Nephron progenitor cell (in vitro differentiated cells): ENCODE results near the gene KCNJ15.

Experiments used
- DNase-seq: peaks from one replicate; pipeline ENCODE4 v3.0.0; 2021
- H3K27ac Mint-ChIP-seq: 2 replicates; pipeline ENCODE4 v1.8.0; 2021; ENCODE audit warnings: mild to moderate bottlenecking, moderate library complexity, mixed read lengths
- H3K27me3 Mint-ChIP-seq: 2 replicates; pipeline ENCODE4 v1.8.0; 2021; ENCODE audit warnings: mild to moderate bottlenecking, low read depth, mixed read lengths; ENCODE audit not compliant: poor library complexity
- H3K36me3 Mint-ChIP-seq: 2 replicates; pipeline ENCODE4 v1.8.0; 2021; ENCODE audit warnings: low read depth, mixed read lengths
- H3K4me1 Mint-ChIP-seq: 2 replicates; pipeline ENCODE4 v1.8.0; 2021; ENCODE audit warnings: mixed read lengths
- H3K4me3 Mint-ChIP-seq: 2 replicates; pipeline ENCODE4 v1.8.0; 2021; ENCODE audit warnings: mild to moderate bottlenecking, moderate library complexity, mixed read lengths
- H3K9me3 Mint-ChIP-seq: 2 replicates; pipeline ENCODE4 v1.8.0; 2021; ENCODE audit warnings: mild to moderate bottlenecking, moderate library complexity, mixed read lengths
- CTCF ChIP-seq: fragments of 200-600 bp; sonication (generic); IDR thresholded peaks from 2 replicates; pipeline ENCODE4 v1.5.0; 2021; ENCODE audit warnings: antibody characterized with exemption

The KCNJ15 gene

GRCh38 chr21:38327984-38328383 lies 71.2 kb downstream of the KCNJ15 start:
- H3K9me3 Mint-ChIP-seq: peaks cover 4% of the 10 kb centered on the region
- no peak overlapping the region for H3K27ac Mint-ChIP-seq
- H3K4me1 Mint-ChIP-seq: peaks cover 59% of the 10 kb centered on the region

DNA sequence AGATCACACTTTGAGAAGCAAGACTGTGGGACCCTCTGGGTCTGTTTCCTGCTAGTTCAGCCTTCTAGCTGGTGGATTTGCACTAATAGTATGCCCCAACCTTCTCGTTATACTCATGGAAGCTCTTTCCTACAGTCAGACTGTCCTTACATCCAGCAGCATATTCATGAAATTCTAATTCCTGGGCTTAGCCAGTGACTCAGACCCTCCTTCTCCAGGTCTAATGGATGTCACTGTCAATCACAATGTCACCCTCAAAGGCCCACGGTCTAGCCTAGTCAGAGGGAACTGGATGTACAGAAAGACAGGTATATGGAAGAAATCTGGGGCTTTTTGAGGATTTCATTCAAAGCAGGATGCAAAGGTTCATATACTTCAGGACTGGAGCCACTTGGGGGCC lies 72.4 kb downstream of the KCNJ15 start:
- Mint-ChIP-seq H3K36me3 (no peaks in the 10 kb centered on the region), H3K9me3 (peaks cover 4% of the 10 kb centered on the region), H3K4me3 (no peak overlapping the region), H3K27ac (no peak overlapping the region), H3K4me1 (peaks cover 47% of the 10 kb centered on the region), H3K27me3 (no peaks in the 10 kb centered on the region)
- no peak for TF ChIP-seq CTCF
- no peak for DNase-seq

More at GRCh38 chr21:38327984-38328383, 71.2 kb downstream of the KCNJ15 start:
- Mint-ChIP-seq H3K36me3 (no peaks in the 10 kb centered on the region), H3K27me3 (no peaks in the 10 kb centered on the region), H3K4me3 (no peak overlapping the region)
- DNase-seq: no peak
- TF ChIP-seq CTCF: no peak

GRCh38 chr21:38330666-38331065 lies 73.9 kb downstream of the KCNJ15 start:
- Mint-ChIP-seq H3K27me3 (no peaks in the 10 kb centered on the region), H3K9me3 (peaks cover 4% of the 10 kb centered on the region), H3K27ac (no peak overlapping the region), H3K36me3 (no peaks in the 10 kb centered on the region), H3K4me1 (peaks cover 32% of the 10 kb centered on the region), H3K4me3 (no peak overlapping the region)
- no peak for DNase-seq
- no peak for TF ChIP-seq CTCF

GRCh38 chr21:38333301-38334272 lies 76.8 kb downstream of the KCNJ15 start:
- Mint-ChIP-seq H3K4me3 (no peak overlapping the region), H3K27ac (no peak overlapping the region), H3K9me3 (peaks cover 4% of the 10 kb centered on the region), H3K36me3 (no peaks in the 10 kb centered on the region), H3K4me1 (peaks cover 9% of the 10 kb centered on the region), H3K27me3 (peaks cover 3% of the 10 kb centered on the region)
- DNase-seq: no peak
- TF ChIP-seq CTCF: no peak

DNA sequence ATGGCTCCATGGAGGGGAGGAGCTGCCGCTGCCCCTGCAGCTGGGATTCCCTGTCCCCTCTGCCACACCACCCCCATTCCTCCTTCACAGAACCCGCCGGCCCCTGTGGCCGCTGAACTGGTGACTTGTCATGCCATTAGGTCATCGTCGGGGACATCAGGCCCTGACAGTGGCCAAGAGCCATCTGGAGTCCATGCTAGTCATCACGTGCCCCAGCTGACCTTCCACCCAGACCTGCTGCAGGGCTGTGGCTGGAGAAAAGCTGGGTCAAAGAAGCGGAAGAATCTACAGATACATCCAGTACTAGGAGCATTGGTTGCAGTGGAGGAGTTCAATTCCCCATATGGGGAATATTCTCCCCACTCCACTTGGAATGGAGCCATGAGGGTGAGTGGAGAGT lies 78.1 kb downstream of the KCNJ15 start:
- Mint-ChIP-seq H3K27ac (no peak overlapping the region), H3K4me3 (no peak overlapping the region), H3K27me3 (peaks cover 10% of the 10 kb centered on the region)

More for the DNA sequence above, 78.1 kb downstream of the KCNJ15 start:
- H3K4me1 Mint-ChIP-seq: peaks cover 9% of the 10 kb centered on the region
- DNase-seq: no peak
- no peaks in the 10 kb centered on the region for H3K36me3 Mint-ChIP-seq
- H3K9me3 Mint-ChIP-seq: peaks cover 4% of the 10 kb centered on the region
- TF ChIP-seq CTCF: no peak
